ENCODE results near the gene KIF23. TPM values are rescaled to one million over a fixed set of nuclear protein-coding genes. Genes with fewer than 3 reads are reported as not detected.
A peak's percentile ranks its signal among the peaks of the same experiment; 100 is the strongest.

The KIF23 gene
- total and polyA plus RNA-seq, 8 donors, result 2.1 to 26.3 (median 8.7) TPM

GRCh38 chr15:69389426-69389825 lies 24.7 kb upstream of the KIF23 start:
- intact Hi-C loops (cut with DNase I; ENCODE audit: low total_unique reads), result no loop called here

GRCh38 chr15:69390575-69390974 lies 23.6 kb upstream of the KIF23 start:
- H3K27me3 ChIP-seq, result peaks cover 0 to 4% (median 0%) of the 10 kb centered on the region in 3 donors
- no peak overlapping the region for H3K27ac ChIP-seq
- DNase-seq, result no peak
- H3K9me3 ChIP-seq, result no peaks in the 10 kb centered on the region
- WGBS, 5 donors, result 93 to 100% (median 95%) methylated on average over 2 of the region's 2 CpGs
- no peaks in the 10 kb centered on the region for H3K36me3 ChIP-seq
- no peak overlapping the region for H3K4me3 ChIP-seq
- peaks cover 0 to 9% (median 9%) of the 10 kb centered on the region in 4 donors for H3K4me1 ChIP-seq
- TF ChIP-seq POLR2AphosphoS5 (IDR thresholded peaks at IDR 0.05), result no peak
- no peak for TF ChIP-seq EP300 (IDR thresholded peaks at IDR 0.05)
- no peak for TF ChIP-seq POLR2A (IDR thresholded peaks at IDR 0.05)
- TF ChIP-seq CTCF (IDR thresholded peaks at IDR 0.05), result no peak
- intact Hi-C loops (cut with DNase I; ENCODE audit: low total_unique reads), result loop anchor here (5.0 to 10.0 kb wide), 2 partner anchors 116 to 333 kb away; no protein-coding TSS in a partner anchor

More at GRCh38 chr15:69389426-69389825, 24.7 kb upstream of the KIF23 start:
- Histone ChIP-seq H3K36me3 (no peaks in the 10 kb centered on the region), H3K27ac (no peak overlapping the region), H3K27me3 (no peaks in the 10 kb centered on the region), H3K4me3 (no peak overlapping the region), H3K4me1 (peaks cover 0 to 3% (median 2%) of the 10 kb centered on the region in 4 donors), H3K9me3 (no peaks in the 10 kb centered on the region)
- 80 to 95% (median 93%) methylated on average over 7 of the region's 7 CpGs for WGBS, 5 donors
- DNase-seq, result no peak
- TF ChIP-seq EP300 (IDR thresholded peaks at IDR 0.05), result no peak
- TF ChIP-seq POLR2A (IDR thresholded peaks at IDR 0.05), result no peak
- no peak for TF ChIP-seq CTCF (IDR thresholded peaks at IDR 0.05)
- no peak for TF ChIP-seq POLR2AphosphoS5 (IDR thresholded peaks at IDR 0.05)

GRCh38 chr15:69391046-69391757 lies 22.9 kb upstream of the KIF23 start:
- 81 to 91% (median 86%) methylated on average over 9 to 11 of the region's 11 CpGs for WGBS, 5 donors
- no peak overlapping the region for H3K4me3 ChIP-seq
- H3K4me1 ChIP-seq, result peaks cover 0 to 9% (median 9%) of the 10 kb centered on the region in 4 donors
- TF ChIP-seq POLR2AphosphoS5 (IDR thresholded peaks at IDR 0.05), result no peak
- no peak for TF ChIP-seq EP300 (IDR thresholded peaks at IDR 0.05)
- TF ChIP-seq POLR2A (IDR thresholded peaks at IDR 0.05), result no peak
- no peak for TF ChIP-seq CTCF (IDR thresholded peaks at IDR 0.05)
- H3K27ac ChIP-seq, result no peak overlapping the region
- H3K27me3 ChIP-seq, result peaks cover 0 to 4% (median 0%) of the 10 kb centered on the region in 3 donors
- no peaks in the 10 kb centered on the region for H3K36me3 ChIP-seq
- DNase-seq, result peak in 1 of 2 donors; percentile 22
- no peaks in the 10 kb centered on the region for H3K9me3 ChIP-seq
- intact Hi-C loops (cut with DNase I; ENCODE audit: low total_unique reads), result loop anchor here (5.0 to 10.0 kb wide), 2 partner anchors 116 to 334 kb away; no protein-coding TSS in a partner anchor

GRCh38 chr15:69392352-69392751 lies 21.8 kb upstream of the KIF23 start:
- no peak for DNase-seq
- no peaks in the 10 kb centered on the region for H3K9me3 ChIP-seq
- H3K4me1 ChIP-seq, result peaks cover 0 to 9% (median 9%) of the 10 kb centered on the region in 4 donors
- H3K4me3 ChIP-seq, result no peak overlapping the region
- intact Hi-C loops (cut with DNase I; ENCODE audit: low total_unique reads), result loop anchor here (5.0 to 10.0 kb wide), 2 partner anchors 118 to 335 kb away; no protein-coding TSS in a partner anchor
- TF ChIP-seq EP300 (IDR thresholded peaks at IDR 0.05) (no peak), POLR2AphosphoS5 (IDR thresholded peaks at IDR 0.05) (no peak), CTCF (IDR thresholded peaks at IDR 0.05) (no peak), POLR2A (IDR thresholded peaks at IDR 0.05) (no peak)
- no peak overlapping the region for H3K27ac ChIP-seq
- no peaks in the 10 kb centered on the region for H3K36me3 ChIP-seq
- WGBS, 5 donors, result 49 to 57% (median 52%) methylated on average over 4 of the region's 4 CpGs
- H3K27me3 ChIP-seq, result peaks cover 0 to 4% (median 0%) of the 10 kb centered on the region in 3 donors
